ENCODE data around the gene NPTXR.
"Not testable (repeated sequence)": the region's sequence is repeated elsewhere in the genome, so short reads cannot be mapped to it uniquely, and the experiment has no call there.

NPTXR gene

DNA sequence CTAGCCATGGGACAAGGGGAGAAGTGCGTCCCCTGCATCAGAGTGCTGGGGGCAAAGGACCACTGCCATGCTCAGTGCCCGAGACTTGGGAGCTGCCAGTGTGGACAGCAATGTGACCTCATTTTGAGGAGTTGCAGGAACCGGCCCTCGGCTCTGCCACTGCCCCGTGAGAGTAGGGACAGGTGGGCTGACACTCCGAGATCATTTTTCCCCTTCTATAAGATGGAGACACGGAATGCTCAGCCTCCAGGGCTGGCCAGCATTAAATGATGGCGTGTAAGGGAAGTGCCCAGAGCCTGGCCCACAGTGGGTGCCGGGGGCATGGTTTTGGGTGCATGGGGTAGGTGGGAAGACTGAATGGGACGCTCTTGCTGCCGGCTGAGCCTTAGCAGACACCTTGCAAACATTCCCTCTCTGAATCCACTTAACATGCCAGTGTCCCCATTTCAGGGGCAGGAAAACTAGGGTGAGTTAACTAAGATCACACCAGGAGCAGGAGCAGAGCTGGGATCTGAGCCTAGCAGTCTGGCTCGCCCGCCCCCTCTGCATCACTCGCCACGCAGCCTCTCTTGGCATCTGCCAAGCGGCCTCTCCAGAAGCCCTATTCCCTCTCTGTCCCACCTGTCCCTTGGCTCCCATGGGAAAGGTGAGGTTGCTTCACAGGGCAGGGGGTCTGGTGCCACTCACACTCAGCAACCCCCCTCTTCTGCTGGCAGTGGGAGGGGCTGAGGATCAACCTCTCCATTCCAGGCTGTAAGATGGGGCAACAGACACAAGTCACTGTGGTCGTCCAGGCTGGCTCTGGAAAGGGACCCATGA, 13.6 kb downstream of the NPTXR start:
- DNase-seq = no peak

DNA sequence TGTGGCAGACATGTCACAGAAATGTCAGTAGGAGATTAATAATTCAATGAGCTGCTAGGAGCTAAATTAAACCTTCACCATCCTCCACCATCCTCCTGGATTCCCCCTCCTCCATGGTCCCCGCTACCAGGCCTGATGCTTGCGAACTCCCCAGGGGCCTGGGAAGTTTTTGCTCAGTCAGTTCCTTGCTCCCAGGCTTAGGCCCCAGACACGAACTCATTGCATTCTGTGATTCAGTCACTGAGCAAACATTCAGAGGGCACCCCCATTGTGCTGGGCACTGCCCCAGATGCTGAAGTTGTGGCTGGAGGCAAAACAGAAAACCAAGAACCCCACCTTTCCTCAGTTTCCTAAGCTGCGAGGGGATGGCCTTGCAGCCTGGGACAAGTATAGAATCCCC, 14.3 kb downstream of the NPTXR start:
- no peak for DNase-seq

DNA sequence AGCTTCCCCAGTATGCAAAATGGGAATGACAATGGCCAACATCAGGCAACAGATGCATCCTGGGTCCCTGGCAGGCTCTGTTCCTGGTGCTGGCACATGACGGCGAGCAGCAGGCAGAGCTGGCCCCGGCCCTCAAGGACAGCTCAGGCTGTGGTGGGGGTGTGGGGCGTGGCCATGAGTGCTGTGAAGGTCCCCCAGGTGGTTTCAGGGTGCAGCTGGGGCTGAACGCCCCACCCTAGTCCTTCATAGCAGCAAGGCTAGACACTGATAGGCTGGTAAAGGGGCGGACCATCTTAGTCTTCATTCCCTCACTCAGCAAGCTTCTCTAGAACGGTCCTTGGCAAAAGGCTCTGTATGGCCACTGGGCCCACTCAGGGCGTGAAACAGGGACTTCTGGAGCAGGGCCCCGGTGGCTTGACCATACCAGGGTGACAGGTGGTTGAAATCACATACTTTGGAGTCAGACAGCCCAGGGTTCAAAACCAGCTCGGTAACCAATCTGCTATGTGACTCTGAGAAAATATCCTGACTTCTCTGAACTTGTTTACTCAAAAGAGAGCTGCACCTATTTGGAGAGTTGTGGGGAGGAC, 15.1 kb downstream of the NPTXR start:
- DNase-seq = no peak

DNA sequence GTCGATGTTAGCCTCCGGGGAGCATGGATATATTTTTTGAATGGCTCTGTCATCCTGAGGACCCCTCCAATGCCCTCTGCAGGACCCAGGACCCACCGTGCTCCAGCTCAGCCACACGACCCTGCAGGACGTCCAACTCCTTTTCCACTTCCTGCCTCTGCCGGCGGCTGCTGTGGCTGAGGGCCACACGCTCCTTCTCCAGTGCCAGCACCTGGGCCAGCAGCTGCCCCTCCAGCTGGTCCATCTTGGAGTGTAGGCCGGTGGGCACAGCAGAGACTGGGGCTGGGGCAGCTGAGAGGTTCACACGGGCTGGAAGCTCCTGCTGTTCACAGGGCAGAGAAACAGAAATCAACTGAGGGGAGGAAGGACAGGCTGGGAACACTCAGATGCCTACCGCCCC, 15.6 kb downstream of the NPTXR start:
- no peak for DNase-seq

- DNase-seq = no peak
Observed at GRCh38 chr22:38827510-38827909, 16.3 kb downstream of the NPTXR start.

GRCh38 chr22:38826801-38827200, 17.0 kb downstream of the NPTXR start:
- DNase-seq = no peak

DNA sequence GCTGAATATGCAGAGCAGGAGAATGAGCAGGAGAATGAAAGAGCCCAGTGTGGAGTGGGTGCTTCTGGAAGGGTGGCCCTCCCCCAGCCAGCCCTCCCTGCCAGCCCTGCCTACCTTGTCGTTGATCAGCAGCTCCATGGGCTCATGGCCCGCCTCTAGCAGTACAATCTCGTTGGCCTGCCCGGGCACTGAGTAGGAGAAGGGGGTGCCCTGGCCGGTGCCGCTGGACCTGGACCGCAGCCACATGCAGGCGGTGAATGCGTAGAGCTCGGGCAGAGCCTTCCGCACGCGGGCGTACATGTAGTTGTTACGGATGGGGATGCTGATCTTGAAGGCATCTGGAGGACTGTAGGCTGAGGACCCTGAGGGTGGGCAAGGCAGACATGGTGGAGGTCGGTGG, 17.4 kb downstream of the NPTXR start:
- DNase-seq = no peak

DNA sequence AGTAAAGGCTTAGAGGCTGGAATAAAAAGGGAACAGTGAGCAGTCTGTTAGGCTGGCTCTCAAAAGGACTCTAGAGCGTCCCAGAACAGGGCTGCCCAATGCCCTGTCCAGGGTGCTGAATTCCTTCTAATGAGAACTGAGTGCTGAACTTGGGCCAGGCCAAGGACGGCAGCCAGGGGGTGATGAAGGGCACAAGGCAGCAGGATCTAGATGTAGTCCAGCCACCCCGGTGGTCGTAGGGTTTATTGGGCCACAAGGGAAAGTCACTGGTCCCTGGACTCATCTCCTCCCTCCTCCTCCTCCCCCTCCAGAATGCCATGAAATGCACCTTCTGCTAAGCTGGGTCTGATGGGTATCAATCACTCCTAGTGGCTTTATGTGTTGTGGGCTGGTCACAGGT, 19.2 kb downstream of the NPTXR start:
- peak; percentile 73 for DNase-seq

GRCh38 chr22:38823637-38824036, 20.2 kb downstream of the NPTXR start:
- DNase-seq = no peak

DNA sequence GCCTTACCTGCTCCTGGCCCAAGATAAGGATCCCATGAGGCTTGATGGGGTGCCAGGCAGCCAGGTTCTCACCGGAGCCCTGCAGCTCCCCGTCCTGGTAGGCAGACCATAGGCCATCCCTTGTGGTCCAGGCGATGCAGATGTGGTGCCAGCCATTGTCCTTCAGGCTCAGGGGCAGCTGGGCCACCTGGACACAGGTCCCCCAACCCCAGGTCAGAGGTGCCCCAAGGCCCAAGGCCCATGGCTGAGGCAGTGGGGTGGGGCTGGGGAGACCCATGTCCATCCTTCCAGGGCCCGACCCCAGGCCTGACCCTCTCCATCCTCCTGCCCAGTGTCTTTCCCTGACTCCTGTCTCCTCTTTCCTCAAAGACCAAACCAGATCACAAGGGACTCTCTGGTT, 20.8 kb downstream of the NPTXR start:
- no peak for DNase-seq

DNA sequence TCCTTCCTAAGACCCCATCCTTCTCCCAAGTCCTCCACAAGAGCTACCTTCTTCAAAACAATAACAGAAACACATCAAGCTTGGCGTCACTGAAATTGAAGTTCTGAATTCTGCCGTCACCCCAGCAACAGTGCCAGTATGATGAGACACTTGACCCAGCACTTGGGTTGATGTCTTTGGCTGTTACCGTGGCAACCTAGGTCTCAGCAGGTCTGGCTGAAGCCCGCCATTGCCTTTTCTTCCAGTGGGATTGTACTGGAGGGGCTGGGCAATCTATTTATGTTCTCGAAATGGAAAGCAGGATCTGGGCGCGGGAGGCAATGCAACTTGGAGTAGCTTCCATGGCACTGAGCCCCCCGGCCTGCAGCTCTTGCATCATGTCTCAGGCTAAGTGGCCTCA, 23.8 kb downstream of the NPTXR start:
- no peak for DNase-seq

DNA sequence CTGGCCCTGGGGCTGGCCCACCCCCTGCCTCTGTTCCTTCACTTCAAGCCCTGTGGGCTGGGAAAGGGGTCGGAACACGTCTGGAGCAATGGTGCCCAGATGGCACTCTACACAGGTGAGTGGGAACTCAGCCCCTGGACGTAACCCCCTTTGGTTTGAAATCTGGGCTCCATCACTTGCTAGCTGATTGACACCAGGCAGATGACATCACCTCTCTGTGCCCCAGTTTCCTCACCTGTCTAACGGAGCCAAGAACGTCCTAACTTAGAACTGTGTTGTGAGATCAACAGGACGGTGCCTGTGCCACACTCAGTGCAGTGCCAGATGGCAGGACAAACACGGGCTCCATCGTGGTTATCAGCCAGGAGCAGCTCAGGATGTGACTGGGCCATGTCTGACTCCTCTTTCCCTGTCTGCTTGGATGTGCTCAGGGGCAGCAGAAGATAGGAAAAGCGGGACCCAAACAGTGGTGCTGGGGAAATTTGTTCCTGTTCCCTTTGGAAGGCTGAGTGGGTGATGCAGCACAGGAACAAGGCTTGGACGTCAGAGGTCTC, 24.4 kb downstream of the NPTXR start:
- DNase-seq = no peak

DNA sequence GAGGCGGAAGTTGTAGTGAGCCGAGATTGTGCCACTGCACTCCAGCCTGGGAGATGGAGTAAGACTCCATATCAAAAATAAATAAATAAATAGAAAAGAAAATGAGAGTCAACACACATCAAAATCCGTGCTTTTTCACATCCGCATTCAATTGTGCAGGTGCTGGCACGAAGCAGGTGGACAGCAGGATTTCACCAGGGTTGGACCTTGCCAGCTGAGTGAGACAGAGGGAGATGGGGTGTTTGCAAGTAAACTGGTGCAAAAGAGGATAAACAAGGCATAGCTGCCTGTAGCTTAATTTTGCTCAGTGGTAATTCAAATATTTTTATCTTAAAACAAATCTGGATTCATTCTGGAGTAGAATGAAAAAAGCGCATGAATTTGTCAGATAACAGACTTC, 26.6 kb downstream of the NPTXR start:
- no peak for DNase-seq

GRCh38 chr22:38815842-38816241, 28.0 kb downstream of the NPTXR start:
- no peak for DNase-seq

DNA sequence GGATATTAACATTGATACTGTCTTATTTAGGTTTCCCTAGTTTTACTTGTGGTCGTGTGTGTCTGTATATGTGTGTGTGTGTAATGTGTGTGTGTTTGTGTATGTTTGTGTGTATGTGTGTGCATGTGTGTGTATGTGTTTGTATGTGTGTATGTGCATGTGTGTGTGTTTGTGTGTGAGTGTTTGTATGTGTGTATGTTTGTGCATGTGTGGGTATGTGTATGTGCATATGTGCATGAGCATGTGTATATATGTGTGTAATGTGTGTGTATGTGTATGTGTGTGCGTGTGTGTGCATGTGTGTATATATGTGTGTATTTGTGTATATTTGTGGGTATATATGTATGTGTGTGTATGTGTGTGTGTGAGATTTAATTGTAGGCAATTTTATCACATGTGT, 32.6 kb downstream of the NPTXR start:
- DNase-seq = no peak

DNA sequence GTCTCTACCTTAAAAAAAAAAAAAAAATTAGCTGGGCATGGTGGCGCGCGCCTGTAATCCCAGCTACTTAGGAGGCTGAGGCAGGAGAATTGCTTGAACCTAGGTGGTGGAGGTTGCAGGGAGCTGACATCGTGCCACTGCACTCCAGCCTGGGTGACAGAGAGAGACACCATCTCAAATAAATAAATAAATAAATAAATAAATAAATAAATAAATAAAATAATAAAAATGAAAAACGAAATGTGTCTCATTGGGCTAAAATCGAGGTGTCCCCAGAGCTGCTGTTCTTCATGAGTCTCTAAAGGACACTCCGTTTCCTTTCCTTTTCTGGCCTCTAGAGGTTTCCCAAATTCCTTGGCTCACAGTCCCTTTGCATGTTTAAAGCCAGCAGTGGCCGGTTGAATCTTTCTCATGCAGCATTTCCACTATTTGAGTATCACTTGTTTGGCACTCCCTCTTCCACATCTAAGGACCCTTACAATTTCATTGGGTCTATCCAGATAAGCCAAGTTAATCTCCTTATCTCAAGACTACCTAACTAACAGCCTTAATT, 38.7 kb downstream of the NPTXR start:
- DNase-seq = not testable (repeated sequence)

GRCh38 chr22:38802671-38803121, 41.1 kb downstream of the NPTXR start:
- DNase-seq = no peak

DNA sequence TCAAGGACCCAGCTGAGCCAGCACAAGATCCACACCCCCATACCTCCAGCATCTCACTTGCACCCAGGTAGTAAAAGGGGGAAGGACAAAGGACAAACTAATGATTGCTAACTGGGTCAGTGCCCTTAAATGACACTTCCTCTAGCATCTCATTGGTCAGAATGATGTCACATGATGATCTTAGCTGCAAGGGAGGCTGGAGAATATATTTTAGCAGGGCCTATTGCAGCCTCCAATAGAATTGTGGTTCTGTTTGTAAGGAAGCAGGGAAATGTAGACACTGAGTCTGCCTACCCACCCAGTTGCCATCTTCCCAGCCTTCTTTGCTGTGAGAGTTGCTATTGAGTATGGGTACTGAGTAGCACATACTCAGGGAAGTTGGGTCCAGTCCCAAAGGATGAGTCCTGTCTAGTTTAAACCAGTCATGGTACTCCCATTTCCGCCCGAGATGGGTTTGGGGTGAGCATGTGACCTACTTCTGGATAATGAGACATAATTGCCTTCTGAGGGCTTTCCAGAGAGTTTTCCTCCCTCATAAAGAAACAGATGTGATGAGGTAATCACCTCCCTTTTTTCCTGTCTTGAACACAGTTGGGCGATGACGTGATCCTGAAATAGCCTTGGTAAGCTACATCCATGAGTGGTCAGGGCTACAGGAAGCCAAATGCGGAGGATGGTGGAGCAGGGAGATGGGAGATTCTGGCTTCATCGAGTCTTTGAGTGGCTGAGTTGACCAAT, 44.4 kb downstream of the NPTXR start:
- no peak for DNase-seq

DNA sequence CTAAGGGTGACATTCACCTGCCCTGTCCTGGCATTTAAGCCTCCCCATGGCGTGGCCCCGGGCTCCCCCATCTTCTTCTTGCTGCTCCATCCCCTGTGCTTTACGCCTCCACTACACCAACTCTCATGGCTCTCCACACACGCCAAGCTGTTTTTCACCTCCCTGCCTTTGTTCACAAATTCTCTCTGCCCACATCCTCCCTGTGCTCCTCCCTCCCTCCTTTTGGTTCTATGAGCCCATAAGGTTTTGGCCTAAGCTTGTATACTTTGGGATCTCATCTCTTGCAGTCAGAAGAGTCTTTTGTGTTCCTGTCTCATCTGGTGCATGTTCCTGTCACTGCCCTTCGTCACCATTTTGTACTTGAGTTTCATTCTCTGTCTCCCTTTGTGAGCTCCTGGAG, 45.3 kb downstream of the NPTXR start:
- no peak for DNase-seq

DNA sequence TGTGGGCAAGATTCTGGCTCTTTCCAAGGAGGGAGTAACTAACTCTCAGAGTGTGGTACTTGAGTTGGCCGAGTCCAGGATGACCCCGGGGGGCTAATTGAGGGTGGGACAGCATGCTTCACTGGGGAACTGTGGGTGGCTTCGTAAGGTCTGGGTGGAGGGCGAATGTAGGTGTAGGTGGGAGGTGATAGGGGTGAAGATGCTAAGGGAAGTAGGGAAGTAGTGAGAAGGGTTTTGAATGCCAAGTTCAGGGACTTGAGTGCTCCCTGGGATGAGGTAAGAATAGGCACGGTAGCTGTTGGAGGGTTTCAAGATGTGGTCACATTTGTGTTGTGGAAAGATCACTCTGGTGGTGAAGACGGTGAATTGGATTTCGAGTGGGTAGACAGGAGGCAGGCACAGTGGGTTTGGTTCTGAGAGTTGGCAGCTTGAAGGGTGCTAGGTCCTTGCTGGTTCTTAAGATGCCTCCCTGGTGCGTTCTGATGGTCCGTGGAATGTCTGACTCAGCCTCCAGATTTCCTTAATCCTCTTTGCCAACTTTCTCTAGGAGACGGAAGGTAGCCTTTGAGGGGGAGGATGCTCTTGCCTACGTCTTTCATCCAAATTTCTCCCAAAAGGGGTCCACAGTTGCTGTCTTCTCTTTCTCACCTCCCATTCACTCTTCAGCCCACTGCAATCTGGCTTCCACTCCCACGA, 47.4 kb downstream of the NPTXR start:
- DNase-seq = no peak

DNA sequence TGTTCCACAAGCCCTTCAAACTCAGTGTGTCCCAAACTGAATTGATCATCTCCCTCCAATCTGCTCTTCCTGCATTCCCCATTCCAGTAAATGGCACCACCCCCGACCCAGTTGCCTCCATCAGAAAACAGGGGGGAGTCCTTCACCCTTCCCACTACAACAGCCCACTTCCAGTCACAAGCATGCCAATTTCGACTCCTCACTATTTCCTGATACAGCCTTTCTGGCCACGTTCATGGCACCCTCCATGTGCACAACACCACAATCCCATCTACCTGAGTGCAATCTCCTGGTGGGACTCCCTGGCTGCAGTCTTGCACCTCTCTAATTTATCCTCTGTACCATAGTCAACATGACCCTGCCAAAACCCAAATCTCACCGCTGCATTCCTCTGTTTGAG, 48.3 kb downstream of the NPTXR start:
- no peak for DNase-seq

DNA sequence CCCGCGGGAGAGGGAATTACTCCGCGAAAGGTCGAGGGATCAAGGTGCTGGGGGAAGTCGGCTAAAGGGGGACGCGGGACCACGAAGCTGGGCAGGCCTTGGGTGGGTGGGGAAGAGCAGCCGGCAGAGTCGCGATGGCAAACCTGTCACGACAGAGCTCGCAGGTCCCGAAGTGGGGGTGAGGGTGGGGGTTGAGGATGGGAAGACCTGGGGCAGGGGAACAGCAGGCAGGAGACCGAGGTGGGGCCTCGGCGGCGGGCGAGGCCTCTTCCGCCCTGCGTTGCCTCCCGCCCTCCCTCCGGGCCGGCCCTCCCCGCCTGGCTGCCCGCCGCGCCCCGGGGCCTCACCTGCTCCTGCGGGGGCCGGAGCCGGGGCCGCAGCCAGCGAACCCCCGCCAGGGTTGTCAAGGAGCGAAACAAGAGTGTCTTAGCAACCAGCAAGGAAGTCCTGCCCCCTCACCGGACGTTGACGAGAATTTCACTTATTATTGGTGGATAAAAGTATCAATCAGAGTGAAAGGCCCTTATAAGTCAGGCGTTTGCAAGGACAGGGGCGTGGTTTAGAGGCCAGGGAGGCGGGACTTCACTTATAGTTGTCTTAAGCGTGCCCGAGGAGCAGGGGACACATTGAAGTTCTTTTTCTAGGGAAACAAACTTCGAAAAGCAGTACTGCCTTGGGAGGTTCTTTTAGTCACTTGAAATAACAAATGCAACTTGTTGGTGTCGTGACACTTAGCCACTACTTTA, 49.9 kb downstream of the NPTXR start, which contains the start of gene DNAL4:
TSS of gene DNAL4 (minus strand) at position 423 of the 746 bp plus-strand sequence. CDS start 11,412 bp downstream, outside the sequence.
- peak; percentile 98 for DNase-seq
